ENCODE measurements around the gene PHLDB1. TPM values are rescaled to one million over a fixed set of nuclear protein-coding genes. Genes with fewer than 3 reads are reported as not detected.

PHLDB1 gene
- total RNA-seq, 1 donor from 2014 or later = 53.8 TPM

- FAIRE-seq = no peak
Measured at GRCh38 chr11:118621071-118621783, 13.8 kb downstream of the PHLDB1 start.

GRCh38 chr11:118621784-118622375, 14.5 kb downstream of the PHLDB1 start:
- DNase-seq (ENCODE audit: low spot score in 2 of 2) (no peak), FAIRE-seq (no peak)

More at GRCh38 chr11:118621071-118621783, 13.8 kb downstream of the PHLDB1 start:
- DNase-seq (ENCODE audit: low spot score in 2 of 2) = peak; percentile 76 to 79

- DNase-seq (ENCODE audit: low spot score in 2 of 2) (no peak), FAIRE-seq (no peak)
Measured at GRCh38 chr11:118622376-118623268, 15.2 kb downstream of the PHLDB1 start.

- DNase-seq (ENCODE audit: low spot score in 2 of 2) (no peak), FAIRE-seq (no peak)
Measured at GRCh38 chr11:118623269-118623655, 15.8 kb downstream of the PHLDB1 start.

GRCh38 chr11:118625036-118625690, 17.7 kb downstream of the PHLDB1 start:
- no peak for DNase-seq (ENCODE audit: low spot score in 2 of 2)
- no peak for FAIRE-seq

- FAIRE-seq (no peak), DNase-seq (ENCODE audit: low spot score in 2 of 2) (no peak)
Measured at GRCh38 chr11:118625976-118626375, 18.6 kb downstream of the PHLDB1 start.

- FAIRE-seq = no peak
- DNase-seq (ENCODE audit: low spot score in 2 of 2) = no peak
Measured at GRCh38 chr11:118627566-118627965, 20.2 kb downstream of the PHLDB1 start.

GRCh38 chr11:118628031-118628430, 20.6 kb downstream of the PHLDB1 start:
- FAIRE-seq = no peak
- DNase-seq (ENCODE audit: low spot score in 2 of 2) = no peak

GRCh38 chr11:118628432-118628831, 21.0 kb downstream of the PHLDB1 start:
- no peak for FAIRE-seq
- no peak for DNase-seq (ENCODE audit: low spot score in 2 of 2)

- no peak for DNase-seq (ENCODE audit: low spot score in 2 of 2)
- no peak for FAIRE-seq
Measured at GRCh38 chr11:118628861-118629549, 21.6 kb downstream of the PHLDB1 start.

- DNase-seq (ENCODE audit: low spot score in 2 of 2) (no peak), FAIRE-seq (no peak)
Measured at GRCh38 chr11:118629761-118630661, 22.6 kb downstream of the PHLDB1 start.

GRCh38 chr11:118631142-118631909, 23.9 kb downstream of the PHLDB1 start:
- FAIRE-seq (no peak), DNase-seq (ENCODE audit: low spot score in 2 of 2) (no peak)

GRCh38 chr11:118632577-118633318, 25.3 kb downstream of the PHLDB1 start:
- no peak for FAIRE-seq
- DNase-seq (ENCODE audit: low spot score in 2 of 2) = no peak

- FAIRE-seq (no peak), DNase-seq (ENCODE audit: low spot score in 2 of 2) (no peak)
Measured at GRCh38 chr11:118633319-118633690, 25.9 kb downstream of the PHLDB1 start.

- peak in 1 of 2 donors; percentile 52 for DNase-seq (ENCODE audit: low spot score in 2 of 2)
- no peak for FAIRE-seq
Measured at GRCh38 chr11:118633979-118634378, 26.6 kb downstream of the PHLDB1 start.

- FAIRE-seq = no peak
- DNase-seq (ENCODE audit: low spot score in 2 of 2) = peak; percentile 53 to 65
Measured at GRCh38 chr11:118634431-118635236, 27.2 kb downstream of the PHLDB1 start.

- FAIRE-seq (no peak), DNase-seq (ENCODE audit: low spot score in 2 of 2) (no peak)
Measured at GRCh38 chr11:118635237-118635591, 27.8 kb downstream of the PHLDB1 start.

Data from frontal cortex (tissue), 4 donors.